T-cell (primary cell): ENCODE measurements around the gene STXBP6. TPM values are rescaled to one million over a fixed set of nuclear protein-coding genes. Genes with fewer than 3 reads are reported as not detected.

ENCODE experiments used
- ATAC-seq, 4 experiments: fragments of 200-7000 bp in 3 of 4; fragments of 150-1000 bp in 1 of 4; cut with Tn5 transposase; replicated peaks in 1 of 4; 1 replicate in 3 of 4; 2 replicates in 1 of 4; pipeline ENCODE4 v1.10.0; 2021; ENCODE audit warnings: moderate library complexity in 3 of 4, mild to moderate bottlenecking in 2 of 4, moderate number of reproducible peaks in 1 of 4
- CTCF ChIA-PET, 2 donors: fragments of 300-600 bp; sonication (Branson Sonifier 250); formaldehyde crosslinking; loops; one replicate each; lab custom pipeline; 2022; ENCODE audit warnings: antibody characterized with exemption in 2 of 2; lab: Charles Lee
- POLR2A ChIA-PET, 2 donors: fragments of 300-600 bp; sonication (Branson Sonifier 250); formaldehyde crosslinking; loops; one replicate each; lab custom pipeline; 2022; ENCODE audit warnings: antibody characterized with exemption in 2 of 2; lab: Charles Lee
- DNase-seq, 35 experiments: peaks; one replicate each; pipeline versions ENCODE4 v3.0.0 to v3.0.0-alpha.2; 2013 to 2023
- H3K27ac ChIP-seq: one replicate; pipeline ENCODE4 v1.5.1; 2013; ENCODE audit warnings: low read length
- H3K27me3 ChIP-seq, 2 experiments: replicated peaks in 1 of 2; 1 replicate in 1 of 2; 2 replicates in 1 of 2; pipeline versions ENCODE4 v1.6.1 to v1.7.0; 2013; ENCODE audit warnings: low read length in 1 of 2, mixed read lengths in 1 of 2; ENCODE audit not compliant: control insufficient read depth in 2 of 2, insufficient read depth in 2 of 2; ENCODE audit errors: extremely low read depth in 1 of 2
- H3K36me3 ChIP-seq, 2 donors: 1 replicate in 1 of 2; 2 replicates in 1 of 2; pipeline versions ENCODE4 v1.6.1 to v1.7.0; 2013; ENCODE audit warnings: low read length in 1 of 2; ENCODE audit not compliant: control insufficient read depth in 2 of 2, insufficient read depth in 1 of 2; ENCODE audit errors: extremely low read depth in 1 of 2
- H3K4me1 ChIP-seq, 2 experiments: 1 replicate in 1 of 2; 2 replicates in 1 of 2; pipeline versions ENCODE4 v1.6.1 to v1.7.0; 2013; ENCODE audit warnings: low read length in 2 of 2, mixed read lengths in 1 of 2; ENCODE audit not compliant: insufficient read depth in 2 of 2, control insufficient read depth in 1 of 2; ENCODE audit errors: extremely low read depth in 1 of 2
- H3K4me3 ChIP-seq, 2 donors: 1 replicate in 1 of 2; 2 replicates in 1 of 2; pipeline versions ENCODE4 v1.5.1 to v1.7.0; 2013; ENCODE audit warnings: mild to moderate bottlenecking in 2 of 2, low read length in 1 of 2, moderate library complexity in 1 of 2; ENCODE audit not compliant: control insufficient read depth in 1 of 2; ENCODE audit errors: extremely low read depth in 1 of 2
- H3K9me3 ChIP-seq: 2 replicates; pipeline ENCODE4 v1.7.0; 2013
- H3K27ac Mint-ChIP-seq, 2 donors: one replicate each; pipeline ENCODE4 v1.8.0; 2020 to 2021; ENCODE audit warnings: mild to moderate bottlenecking in 2 of 2, mixed read lengths in 2 of 2
- H3K27me3 Mint-ChIP-seq, 2 donors: one replicate each; pipeline ENCODE4 v1.8.0; 2021 to 2022; ENCODE audit warnings: mixed read lengths in 2 of 2
- H3K36me3 Mint-ChIP-seq: one replicate; pipeline ENCODE4 v1.8.0; 2021; ENCODE audit warnings: mixed read lengths
- H3K4me1 Mint-ChIP-seq, 3 donors: one replicate each; pipeline ENCODE4 v1.8.0; 2020 to 2022; ENCODE audit warnings: mixed read lengths in 3 of 3, mild to moderate bottlenecking in 1 of 3
- H3K4me3 Mint-ChIP-seq, 3 donors: one replicate each; pipeline ENCODE4 v1.8.0; 2020 to 2022; ENCODE audit warnings: mild to moderate bottlenecking in 3 of 3, mixed read lengths in 3 of 3, moderate library complexity in 3 of 3
- H3K9me3 Mint-ChIP-seq, 3 donors: one replicate each; pipeline ENCODE4 v1.8.0; 2020 to 2022; ENCODE audit warnings: mixed read lengths in 3 of 3
- WGBS: methylation state at CpG from one replicate; pipeline ENCODE4 v1.1.5; 2013; ENCODE audit warnings: missing lambda C conversion rate; ENCODE audit not compliant: insufficient coverage; 5-methylcytosine and 5-hydroxymethylcytosine counted together
- total RNA-seq, 35 experiments: library from RNA in 6 of 35; stranded (reverse) in 6 of 35; fragments of 120-200 nt in 1 of 35; gene quantifications; one replicate each; pipeline versions ENCODE4 v1.2.1 to v1.2.4 and lab custom pipeline; 2013 to 2026

The STXBP6 gene
- total RNA-seq, 5 donors from 2014 or later (not counting 1 experiment from before 2014, with no cell fraction given): 0.25 TPM; not detected in 4

DNA sequence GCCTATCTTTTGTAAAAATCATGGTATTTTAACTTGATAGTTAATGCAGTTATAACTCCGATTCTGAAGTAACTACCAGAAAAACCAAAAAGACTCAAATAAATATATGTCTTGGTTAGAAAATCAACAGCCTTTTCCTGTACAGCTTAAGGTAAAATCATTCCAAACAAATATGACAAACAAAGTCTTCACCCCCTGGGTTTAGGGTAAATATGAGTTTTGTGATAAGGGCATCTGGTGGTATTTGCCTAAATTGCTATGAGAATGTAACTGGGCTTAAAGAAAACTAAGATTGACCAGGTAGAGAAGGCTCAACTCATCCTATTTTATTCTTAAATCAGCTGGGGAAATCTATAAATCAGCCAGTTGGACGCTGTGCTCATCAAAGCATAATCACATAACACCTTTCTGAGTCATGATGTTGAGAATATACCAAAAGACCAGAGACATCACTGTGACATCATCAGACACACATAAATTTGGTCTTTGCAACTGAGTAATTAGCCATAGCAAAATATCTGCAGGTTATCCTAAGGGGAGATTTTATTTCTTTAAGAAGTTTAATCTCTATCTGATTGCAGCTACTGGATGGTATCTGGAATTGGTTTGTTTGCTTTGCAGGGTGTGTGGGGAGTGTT lies 133.9 kb downstream of the STXBP6 start:
- H3K4me1 Mint-ChIP-seq: no peaks in the 10 kb centered on the region
- Histone ChIP-seq H3K27me3 (no peaks in the 10 kb centered on the region), H3K36me3 (no peaks in the 10 kb centered on the region), H3K4me1 (no peaks in the 10 kb centered on the region), H3K27ac (no peak overlapping the region), H3K4me3 (no peak overlapping the region), H3K9me3 (no peaks in the 10 kb centered on the region)
- H3K27ac Mint-ChIP-seq: no peak overlapping the region
- CTCF ChIA-PET: no interaction called here
- DNase-seq (no peak), ATAC-seq (no peak)
- H3K9me3 Mint-ChIP-seq: no peaks in the 10 kb centered on the region
- peaks cover 24 to 35% of the 10 kb centered on the region in 2 donors for H3K27me3 Mint-ChIP-seq
- H3K36me3 Mint-ChIP-seq: no peaks in the 10 kb centered on the region
- POLR2A ChIA-PET: no interaction called here
- no peak overlapping the region for H3K4me3 Mint-ChIP-seq
- WGBS: 40% methylated on average over 1 of the region's 2 CpGs

DNA sequence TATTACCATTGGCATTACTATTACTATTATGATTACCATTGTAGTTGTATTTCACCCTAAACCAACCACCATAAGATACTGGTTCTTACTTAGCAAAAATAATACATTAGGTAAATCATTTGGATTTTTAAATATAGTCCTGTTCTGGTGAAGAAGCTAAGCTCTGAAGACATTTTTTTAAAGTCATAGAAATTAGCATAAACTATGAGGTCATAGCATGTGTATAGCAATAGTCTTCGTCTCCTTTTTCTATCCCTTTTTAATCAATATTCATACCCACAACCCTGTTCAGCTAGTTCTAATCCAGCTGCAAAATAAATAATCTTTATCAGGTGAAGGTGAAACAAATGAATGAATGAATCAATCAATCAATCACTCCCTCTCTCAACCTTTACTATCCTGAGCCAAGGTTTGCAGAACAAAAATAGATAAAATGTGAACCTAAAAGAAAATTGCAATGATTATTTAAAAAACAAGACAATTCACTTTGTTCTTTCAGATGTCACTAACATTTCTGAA lies 134.5 kb downstream of the STXBP6 start:
- Histone ChIP-seq H3K9me3 (no peaks in the 10 kb centered on the region), H3K4me3 (no peak overlapping the region), H3K36me3 (no peaks in the 10 kb centered on the region), H3K27ac (no peak overlapping the region), H3K4me1 (no peaks in the 10 kb centered on the region), H3K27me3 (no peaks in the 10 kb centered on the region)
- ATAC-seq (no peak), DNase-seq (no peak)
- H3K27me3 Mint-ChIP-seq: peaks cover 27 to 35% of the 10 kb centered on the region in 2 donors
- ChIA-PET CTCF (interaction anchor here in 1 of 2 donors (0.7 kb wide), 1 partner anchor 8 kb away, joined by 3 read pairs; no protein-coding TSS in a partner anchor), POLR2A (no interaction called here)
- no peak overlapping the region for H3K4me3 Mint-ChIP-seq
- H3K27ac Mint-ChIP-seq: no peak overlapping the region
- no peaks in the 10 kb centered on the region for H3K9me3 Mint-ChIP-seq
- no CpG with 5 or more reads among the region's 1 CpG for WGBS
- H3K4me1 Mint-ChIP-seq: no peaks in the 10 kb centered on the region
- H3K36me3 Mint-ChIP-seq: no peaks in the 10 kb centered on the region

DNA sequence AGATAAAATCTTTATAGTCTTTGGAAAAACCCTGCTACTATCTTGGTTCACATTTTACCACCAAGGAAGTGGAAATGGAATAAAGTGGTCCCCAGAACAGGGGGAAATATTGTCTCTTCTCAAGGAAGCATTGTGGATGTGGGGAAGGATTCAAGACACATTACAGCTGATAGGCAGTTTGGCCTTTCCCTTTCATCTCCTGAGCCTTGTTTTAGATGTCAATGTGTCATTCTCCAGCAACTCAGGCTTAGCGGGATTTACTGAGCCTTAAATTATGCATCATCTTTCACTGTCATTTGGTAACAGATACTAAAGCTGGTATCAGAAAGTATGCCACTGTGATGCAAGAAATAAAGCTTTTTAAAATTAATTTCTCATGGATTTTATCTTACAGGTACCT lies 136.2 kb downstream of the STXBP6 start:
- no peak for ATAC-seq
- H3K27ac Mint-ChIP-seq: no peak overlapping the region

GRCh38 chr14:24913021-24913420 lies 136.9 kb downstream of the STXBP6 start:
- Mint-ChIP-seq H3K36me3 (no peaks in the 10 kb centered on the region), H3K4me1 (no peaks in the 10 kb centered on the region), H3K4me3 (no peak overlapping the region), H3K9me3 (no peaks in the 10 kb centered on the region), H3K27ac (no peak overlapping the region), H3K27me3 (peaks cover 25 to 36% of the 10 kb centered on the region in 2 donors)
- H3K27me3 ChIP-seq: peaks cover 0 to 9% of the 10 kb centered on the region in 2 experiments
- WGBS: no CpG with 5 or more reads among the region's 1 CpG
- H3K27ac ChIP-seq: no peak overlapping the region
- no peaks in the 10 kb centered on the region for H3K4me1 ChIP-seq
- DNase-seq (no peak), ATAC-seq (no peak)
- no peaks in the 10 kb centered on the region for H3K9me3 ChIP-seq
- no peaks in the 10 kb centered on the region for H3K36me3 ChIP-seq
- CTCF ChIA-PET: no interaction called here
- POLR2A ChIA-PET: no interaction called here
- no peak overlapping the region for H3K4me3 ChIP-seq

More for the DNA sequence above, 136.2 kb downstream of the STXBP6 start:
- no peak overlapping the region for H3K4me3 ChIP-seq
- H3K9me3 ChIP-seq: no peaks in the 10 kb centered on the region
- POLR2A ChIA-PET: no interaction called here
- peaks cover 27 to 32% of the 10 kb centered on the region in 2 donors for H3K27me3 Mint-ChIP-seq
- no peaks in the 10 kb centered on the region for H3K4me1 Mint-ChIP-seq
- no peaks in the 10 kb centered on the region for H3K4me1 ChIP-seq
- H3K4me3 Mint-ChIP-seq: no peak overlapping the region
- no peaks in the 10 kb centered on the region for H3K36me3 Mint-ChIP-seq
- CTCF ChIA-PET: no interaction called here
- H3K27me3 ChIP-seq: peaks cover 0 to 9% of the 10 kb centered on the region in 2 experiments
- H3K36me3 ChIP-seq: no peaks in the 10 kb centered on the region
- H3K27ac ChIP-seq: no peak overlapping the region
- DNase-seq: no peak
- no peaks in the 10 kb centered on the region for H3K9me3 Mint-ChIP-seq
- WGBS: 100% methylated on average over 1 of the region's 1 CpG

GRCh38 chr14:24911324-24912109 lies 138.4 kb downstream of the STXBP6 start:
- no peak overlapping the region for H3K4me3 Mint-ChIP-seq
- Histone ChIP-seq H3K27me3 (peaks cover 0 to 9% of the 10 kb centered on the region in 2 experiments), H3K4me1 (no peaks in the 10 kb centered on the region), H3K27ac (no peak overlapping the region), H3K4me3 (no peak overlapping the region), H3K9me3 (no peaks in the 10 kb centered on the region), H3K36me3 (no peaks in the 10 kb centered on the region)
- H3K27ac Mint-ChIP-seq: no peak overlapping the region
- no peak for DNase-seq
- ChIA-PET POLR2A (no interaction called here), CTCF (no interaction called here)
- H3K4me1 Mint-ChIP-seq: no peaks in the 10 kb centered on the region
- no peaks in the 10 kb centered on the region for H3K9me3 Mint-ChIP-seq
- ATAC-seq: no peak
- 30% methylated on average over 2 of the region's 5 CpGs for WGBS
- peaks cover 19 to 30% of the 10 kb centered on the region in 2 donors for H3K27me3 Mint-ChIP-seq
- no peaks in the 10 kb centered on the region for H3K36me3 Mint-ChIP-seq

- peaks cover 17 to 26% of the 10 kb centered on the region in 2 donors for H3K27me3 Mint-ChIP-seq
- Histone ChIP-seq H3K9me3 (no peaks in the 10 kb centered on the region), H3K27ac (no peak overlapping the region), H3K4me3 (no peak overlapping the region), H3K36me3 (no peaks in the 10 kb centered on the region), H3K27me3 (peaks cover 0 to 9% of the 10 kb centered on the region in 2 experiments), H3K4me1 (no peaks in the 10 kb centered on the region)
- DNase-seq: no peak
- H3K36me3 Mint-ChIP-seq: no peaks in the 10 kb centered on the region
- POLR2A ChIA-PET: no interaction called here
- H3K4me3 Mint-ChIP-seq: no peak overlapping the region
- CTCF ChIA-PET: no interaction called here
- no peak for ATAC-seq
- no peak overlapping the region for H3K27ac Mint-ChIP-seq
- no peaks in the 10 kb centered on the region for H3K4me1 Mint-ChIP-seq
- no peaks in the 10 kb centered on the region for H3K9me3 Mint-ChIP-seq
- no CpG with 5 or more reads among the region's 3 CpGs for WGBS
These were observed 139.4 kb downstream of the STXBP6 start for GRCh38 chr14:24910408-24910986.
